ENCODE data around the gene CNTNAP4. TPM values are rescaled to one million over a fixed set of nuclear protein-coding genes. Genes with fewer than 3 reads are reported as not detected.

Gene CNTNAP4
- total RNA-seq, 1 donor from 2014 or later = 2.1 TPM

DNA sequence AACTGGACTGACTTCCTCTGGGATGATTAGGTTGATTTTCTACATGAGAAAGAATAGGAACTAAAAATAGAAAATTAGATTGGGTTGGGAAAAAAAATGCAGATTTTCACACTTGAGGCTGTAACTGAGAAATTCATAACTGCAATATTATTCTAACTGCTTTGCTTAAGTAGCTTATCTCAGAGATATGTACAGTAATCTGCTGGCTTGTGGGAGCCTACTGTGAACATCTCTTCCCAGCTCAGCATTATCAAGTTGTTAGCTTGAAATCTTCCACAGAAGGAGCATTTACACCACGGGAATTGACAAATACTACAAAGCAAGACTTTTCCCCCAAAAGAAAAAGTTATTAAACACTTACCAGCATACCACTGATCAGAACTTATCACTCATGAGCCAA lies 58.9 kb downstream of the CNTNAP4 start:
- TF ChIP-seq, protein P1, sequence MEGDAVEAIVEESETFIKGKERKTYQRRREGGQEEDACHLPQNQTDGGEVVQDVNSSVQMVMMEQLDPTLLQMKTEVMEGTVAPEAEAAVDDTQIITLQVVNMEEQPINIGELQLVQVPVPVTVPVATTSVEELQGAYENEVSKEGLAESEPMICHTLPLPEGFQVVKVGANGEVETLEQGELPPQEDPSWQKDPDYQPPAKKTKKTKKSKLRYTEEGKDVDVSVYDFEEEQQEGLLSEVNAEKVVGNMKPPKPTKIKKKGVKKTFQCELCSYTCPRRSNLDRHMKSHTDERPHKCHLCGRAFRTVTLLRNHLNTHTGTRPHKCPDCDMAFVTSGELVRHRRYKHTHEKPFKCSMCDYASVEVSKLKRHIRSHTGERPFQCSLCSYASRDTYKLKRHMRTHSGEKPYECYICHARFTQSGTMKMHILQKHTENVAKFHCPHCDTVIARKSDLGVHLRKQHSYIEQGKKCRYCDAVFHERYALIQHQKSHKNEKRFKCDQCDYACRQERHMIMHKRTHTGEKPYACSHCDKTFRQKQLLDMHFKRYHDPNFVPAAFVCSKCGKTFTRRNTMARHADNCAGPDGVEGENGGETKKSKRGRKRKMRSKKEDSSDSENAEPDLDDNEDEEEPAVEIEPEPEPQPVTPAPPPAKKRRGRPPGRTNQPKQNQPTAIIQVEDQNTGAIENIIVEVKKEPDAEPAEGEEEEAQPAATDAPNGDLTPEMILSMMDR (conservative IDR thresholded peaks at IDR 0.05) = no peak
- H3K27ac Mint-ChIP-seq = no peak overlapping the region
- no peak for DNase-seq (ENCODE audit: extremely low spot score, unreplicated experiment)
- no peaks in the 10 kb centered on the region for H3K27me3 Mint-ChIP-seq
- H3K36me3 Mint-ChIP-seq = no peaks in the 10 kb centered on the region
- H3K9me3 Mint-ChIP-seq = peaks cover 7% of the 10 kb centered on the region
- no peak overlapping the region for H3K4me3 Mint-ChIP-seq
- H3K4me1 Mint-ChIP-seq (ENCODE audit: unreplicated experiment) = peaks cover 3% of the 10 kb centered on the region

DNA sequence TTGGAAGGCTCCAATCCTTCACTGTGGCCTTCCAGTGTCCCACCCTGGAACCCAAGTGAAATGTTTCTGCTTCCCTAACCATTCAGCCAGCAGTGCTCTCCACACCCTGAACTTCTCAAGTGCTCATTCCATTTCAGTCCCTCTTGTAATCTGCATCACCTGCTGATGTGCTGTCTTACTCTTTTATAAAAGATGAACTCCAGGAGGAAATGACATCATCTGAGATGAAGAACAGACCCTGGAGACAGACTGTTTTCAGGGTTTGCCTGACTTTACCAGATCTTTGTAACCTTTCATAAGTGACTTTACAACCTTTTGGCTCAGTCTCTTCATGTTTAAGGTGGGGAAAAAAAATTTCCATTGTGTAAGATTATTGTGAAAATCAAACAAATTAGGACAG lies 61.3 kb downstream of the CNTNAP4 start:
- Mint-ChIP-seq H3K36me3 (no peaks in the 10 kb centered on the region), H3K9me3 (peaks cover 7% of the 10 kb centered on the region), H3K27me3 (no peaks in the 10 kb centered on the region), H3K4me3 (no peak overlapping the region), H3K27ac (no peak overlapping the region), H3K4me1 (ENCODE audit: unreplicated experiment) (peaks cover 3% of the 10 kb centered on the region)
- TF ChIP-seq, protein P1 (conservative IDR thresholded peaks at IDR 0.05) = no peak
- no peak for DNase-seq (ENCODE audit: extremely low spot score, unreplicated experiment)

DNA sequence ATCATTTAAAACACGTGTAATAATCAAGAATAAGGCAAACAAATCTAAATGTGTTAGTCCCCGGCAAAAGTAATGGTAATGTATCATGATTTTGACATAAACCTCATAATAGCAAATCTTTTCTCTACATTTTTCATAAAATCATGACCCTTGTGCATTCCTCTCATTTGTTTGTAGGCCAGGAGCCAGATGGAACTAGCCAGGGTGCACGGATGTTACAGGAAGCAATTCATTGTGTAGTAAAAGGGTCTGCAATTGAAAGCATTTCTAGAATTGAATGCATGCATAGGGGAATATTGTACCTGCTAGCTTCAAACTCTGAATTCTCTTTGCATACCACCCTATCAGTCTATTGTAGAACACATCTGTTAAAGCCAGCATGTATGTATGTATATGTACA lies 66.6 kb downstream of the CNTNAP4 start:
- no peak overlapping the region for H3K27ac Mint-ChIP-seq
- H3K36me3 Mint-ChIP-seq = no peaks in the 10 kb centered on the region
- DNase-seq (ENCODE audit: extremely low spot score, unreplicated experiment) = no peak
- TF ChIP-seq, protein P1 (conservative IDR thresholded peaks at IDR 0.05) = no peak
- H3K4me3 Mint-ChIP-seq = no peak overlapping the region
- no peaks in the 10 kb centered on the region for H3K27me3 Mint-ChIP-seq
- peaks cover under 1% of the 10 kb centered on the region for H3K9me3 Mint-ChIP-seq
- no peaks in the 10 kb centered on the region for H3K4me1 Mint-ChIP-seq (ENCODE audit: unreplicated experiment)

DNA sequence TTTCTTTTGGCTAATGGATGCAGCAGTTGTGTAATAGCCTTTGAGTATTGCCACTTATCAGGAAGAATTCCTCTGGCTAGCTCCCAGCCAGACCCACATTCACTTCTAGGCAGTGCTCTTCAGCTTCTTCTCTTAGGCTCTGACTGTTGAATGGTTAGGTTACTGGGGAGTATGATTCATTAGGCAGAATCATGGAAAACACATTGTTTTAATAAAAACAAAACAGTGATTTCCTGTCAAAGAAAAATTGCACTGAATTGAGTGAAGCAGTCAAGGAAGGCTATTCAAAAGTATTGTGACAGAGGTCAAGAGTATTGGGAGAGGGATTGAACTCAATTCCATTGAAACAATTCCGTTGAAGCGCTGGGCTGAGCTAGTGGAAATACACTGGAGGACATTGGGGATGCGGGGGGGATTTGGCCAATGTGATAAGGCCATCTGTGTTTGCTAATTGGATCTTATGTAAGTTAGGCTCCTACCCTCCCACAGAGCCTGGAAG lies 68.0 kb downstream of the CNTNAP4 start:
- DNase-seq (ENCODE audit: extremely low spot score, unreplicated experiment) = no peak
- TF ChIP-seq, protein P1 (conservative IDR thresholded peaks at IDR 0.05) = no peak
- Mint-ChIP-seq H3K4me3 (no peak overlapping the region), H3K27me3 (no peaks in the 10 kb centered on the region), H3K9me3 (no peaks in the 10 kb centered on the region), H3K36me3 (no peaks in the 10 kb centered on the region), H3K4me1 (ENCODE audit: unreplicated experiment) (no peaks in the 10 kb centered on the region), H3K27ac (no peak overlapping the region)

DNA sequence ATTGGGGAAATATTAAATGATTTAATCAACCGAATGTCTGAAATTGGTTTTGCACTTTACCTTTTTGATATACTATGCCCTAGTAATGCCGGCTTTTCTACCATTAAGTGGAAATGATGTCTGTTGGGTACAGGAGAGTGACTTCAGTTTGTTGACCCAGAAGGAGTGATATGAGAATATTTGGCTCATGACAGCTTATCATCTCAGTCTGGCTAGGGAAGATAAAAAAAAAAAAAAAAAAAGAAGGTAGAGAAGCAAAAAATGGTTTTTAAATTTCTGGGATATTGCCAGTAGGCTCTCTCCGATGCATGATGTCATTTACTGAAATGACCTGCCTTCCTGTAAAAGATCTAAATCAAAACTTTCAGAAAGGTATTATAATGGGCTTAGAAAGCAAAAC lies 69.0 kb downstream of the CNTNAP4 start:
- no peak for DNase-seq (ENCODE audit: extremely low spot score, unreplicated experiment)
- Mint-ChIP-seq H3K36me3 (no peaks in the 10 kb centered on the region), H3K27ac (no peak overlapping the region), H3K4me3 (no peak overlapping the region), H3K4me1 (ENCODE audit: unreplicated experiment) (no peaks in the 10 kb centered on the region), H3K9me3 (no peaks in the 10 kb centered on the region), H3K27me3 (no peaks in the 10 kb centered on the region)
- TF ChIP-seq, protein P1 (conservative IDR thresholded peaks at IDR 0.05) = no peak

DNA sequence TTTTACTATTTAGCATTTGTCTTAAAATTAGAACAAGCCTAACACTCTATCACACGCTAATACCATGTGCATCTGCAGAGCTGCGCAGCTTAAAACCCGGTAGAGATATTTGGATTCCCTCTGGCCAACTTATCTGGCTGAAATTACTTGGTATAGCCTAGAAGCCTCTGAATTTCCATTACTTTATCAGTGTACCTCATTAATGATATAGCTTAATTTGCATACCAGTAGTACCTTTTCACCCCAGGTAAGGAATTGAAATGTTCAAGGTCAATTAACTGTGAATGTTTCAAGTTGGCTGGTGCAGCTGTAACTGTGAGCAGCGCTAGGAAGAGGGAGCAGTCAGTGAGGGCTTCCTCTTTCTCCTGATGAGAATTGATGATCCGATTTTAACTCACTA lies 74.2 kb downstream of the CNTNAP4 start:
- TF ChIP-seq, protein P1 (conservative IDR thresholded peaks at IDR 0.05) = no peak
- Mint-ChIP-seq H3K36me3 (no peaks in the 10 kb centered on the region), H3K4me3 (no peak overlapping the region), H3K27ac (no peak overlapping the region), H3K9me3 (no peaks in the 10 kb centered on the region), H3K4me1 (ENCODE audit: unreplicated experiment) (no peaks in the 10 kb centered on the region), H3K27me3 (no peaks in the 10 kb centered on the region)
- DNase-seq (ENCODE audit: extremely low spot score, unreplicated experiment) = no peak
